ENCODE data around the gene ZXDB.

- TF ChIP-seq CTCF (optimal IDR thresholded peaks at IDR 0.05 in 1 of 3, IDR thresholded peaks at IDR 0.05 in 1 of 3, conservative IDR thresholded peaks at IDR 0.05 in 1 of 3; ENCODE audit: extremely low read depth in 1 of 3, insufficient read depth in 2 of 3, low read length in 3 of 3): no peak
- TF ChIP-seq EZH2 (IDR thresholded peaks at IDR 0.05; ENCODE audit: low read length): no peak
These were observed 4.7 kb upstream of the ZXDB start for GRCh38 chrX:57587062-57587461.

All from keratinocyte (primary cell).